HG03175 (cell line): ENCODE measurements around the gene RBBP8NL.

Experiments used
- ATAC-seq: cut with Tn5 transposase; IDR thresholded peaks from one replicate; pipeline ENCODE4 v1.9.1; 2021; ENCODE audit warnings: mild to moderate bottlenecking, moderate library complexity; ENCODE audit not compliant: unreplicated experiment

RBBP8NL gene

GRCh38 chr20:62423326-62423706, 4.0 kb downstream of the RBBP8NL start:
- ATAC-seq = no peak

GRCh38 chr20:62422636-62423325, 4.6 kb downstream of the RBBP8NL start:
- no peak for ATAC-seq

- ATAC-seq = no peak
Measured at GRCh38 chr20:62421716-62421990, 5.7 kb downstream of the RBBP8NL start.

GRCh38 chr20:62420846-62421715, 6.3 kb downstream of the RBBP8NL start:
- ATAC-seq = no peak

GRCh38 chr20:62419759-62420158, 7.6 kb downstream of the RBBP8NL start:
- no peak for ATAC-seq

GRCh38 chr20:62418709-62419487, 8.4 kb downstream of the RBBP8NL start:
- no peak for ATAC-seq

GRCh38 chr20:62417981-62418708, 9.2 kb downstream of the RBBP8NL start:
- no peak for ATAC-seq

GRCh38 chr20:62416651-62417637, 10.4 kb downstream of the RBBP8NL start:
- no peak for ATAC-seq

GRCh38 chr20:62415354-62416111, 11.8 kb downstream of the RBBP8NL start:
- ATAC-seq = no peak

GRCh38 chr20:62413896-62414481, 13.3 kb downstream of the RBBP8NL start:
- no peak for ATAC-seq

- ATAC-seq = no peak
Measured at GRCh38 chr20:62413025-62413570, 14.2 kb downstream of the RBBP8NL start.

GRCh38 chr20:62412194-62413024, 14.9 kb downstream of the RBBP8NL start:
- no peak for ATAC-seq

GRCh38 chr20:62411479-62412193, 15.7 kb downstream of the RBBP8NL start:
- ATAC-seq = no peak

GRCh38 chr20:62410746-62411478, 16.4 kb downstream of the RBBP8NL start:
- ATAC-seq = no peak

GRCh38 chr20:62409931-62410745, 17.2 kb downstream of the RBBP8NL start:
- ATAC-seq = no peak
